K562 (cell line): ENCODE results near the gene IVL. TPM values are rescaled to one million over a fixed set of nuclear protein-coding genes. Genes with fewer than 3 reads are reported as not detected.

Experiments
- ATAC-seq: fragments of 200-7000 bp; cut with Tn5 transposase; 3 replicates; pipeline ENCODE4 v1.9.1; 2020; ENCODE audit warnings: moderate library complexity
- BruUV-seq: library from RNA; stranded (reverse); fragments of 400-500 nt; replicated peaks from 2 replicates; lab custom pipeline; 2021; lab: Mats Ljungman, UMichigan
- CTCF ChIA-PET: fragments of 300-600 bp; formaldehyde crosslinking; extraction: SDS; loops from one replicate; lab custom pipeline; 2021; ENCODE audit warnings: low intra/inter-chr PET ratio; lab: Yijun Ruan, JAX
- POLR2A ChIA-PET: fragments of 300-600, 350-650 bp; sonication (Branson Sonifier 250); formaldehyde crosslinking; extraction: SDS; loops from one replicate; lab custom pipeline; 2021; ENCODE audit warnings: antibody characterized with exemption, inconsistent platforms; lab: Yijun Ruan, JAX
- DNase-seq, 4 experiments: peaks; one replicate each; pipeline versions ENCODE4 v3.0.0 to v3.0.0-alpha.2; 2011 to 2018; ENCODE audit warnings: low spot score in 3 of 4, mixed read lengths in 3 of 4; ENCODE audit errors: extremely low read depth in 1 of 4
- FAIRE-seq: peaks from 2 replicates; lab custom pipeline; 2011; peaks lifted over from hg19 to GRCh38; lab: Jason Lieb, UNC
- H2AFZ ChIP-seq: 2 replicates; pipeline ENCODE4 v1.6.0; 2011; ENCODE audit warnings: low read depth, low read length, control low read depth, inconsistent platforms
- H3K27ac ChIP-seq: fragments of 200-600 bp; 3 replicates; pipeline ENCODE4 v1.8.0; 2011; ENCODE audit warnings: low read depth, mild to moderate bottlenecking, control low read depth, inconsistent platforms, low read length, moderate library complexity, mixed read lengths; ENCODE audit errors: extremely low read depth
- H3K27me3 ChIP-seq, 2 experiments: fragments of 300-600 bp in 1 of 2; 2 replicates in 1 of 2; 3 replicates in 1 of 2; pipeline versions ENCODE4 v1.6.0 to v1.8.0; 2011; ENCODE audit warnings: inconsistent platforms in 2 of 2, low read length in 2 of 2, mild to moderate bottlenecking in 1 of 2, mixed read lengths in 1 of 2, moderate library complexity in 1 of 2; ENCODE audit not compliant: control insufficient read depth in 2 of 2, insufficient read depth in 2 of 2
- H3K36me3 ChIP-seq: fragments of 300-600 bp; 3 replicates; pipeline ENCODE4 v1.8.0; 2011; ENCODE audit warnings: mild to moderate bottlenecking, low read length, inconsistent platforms; ENCODE audit not compliant: control insufficient read depth, insufficient read depth
- H3K4me1 ChIP-seq, 2 experiments: fragments of 200-600 bp in 1 of 2; replicated peaks in 1 of 2; 2 replicates in 1 of 2; 3 replicates in 1 of 2; pipeline versions ENCODE4 v1.5.1 to v1.8.0; 2011; ENCODE audit warnings: inconsistent platforms in 2 of 2, low read length in 2 of 2, mild to moderate bottlenecking in 1 of 2, mixed read lengths in 1 of 2, moderate library complexity in 1 of 2; ENCODE audit not compliant: control insufficient read depth in 2 of 2, insufficient read depth in 2 of 2
- H3K4me2 ChIP-seq: 2 replicates; pipeline ENCODE4 v1.6.1; 2011; ENCODE audit warnings: low read length, control low read depth, inconsistent platforms, mixed read lengths; ENCODE audit not compliant: insufficient read depth
- H3K4me3 ChIP-seq: fragments of 200-600 bp; sonication (generic), shearing (Covaris generic); 2 replicates; pipeline ENCODE4 v1.5.1; 2016; ENCODE audit warnings: control low read depth, inconsistent platforms
- H3K79me2 ChIP-seq: fragments of 200-600 bp; 3 replicates; pipeline ENCODE4 v1.8.0; 2011; ENCODE audit warnings: low read length, inconsistent platforms; ENCODE audit not compliant: control insufficient read depth, insufficient read depth
- H3K9ac ChIP-seq, 2 experiments: 2 replicates each; pipeline versions ENCODE4 v1.6.0 to v1.6.1; 2011; ENCODE audit warnings: low read depth in 2 of 2, low read length in 2 of 2, control low read depth in 1 of 2, inconsistent platforms in 1 of 2, mild to moderate bottlenecking in 1 of 2, mixed read lengths in 1 of 2; ENCODE audit not compliant: insufficient read depth in 1 of 2
- H3K9me1 ChIP-seq: one replicate; pipeline ENCODE4 v1.6.0; 2011; ENCODE audit warnings: inconsistent platforms, mild to moderate bottlenecking, low read length, moderate library complexity; ENCODE audit not compliant: control insufficient read depth, insufficient read depth
- H3K9me3 ChIP-seq: replicated peaks from 2 replicates; pipeline ENCODE4 v1.5.1; 2011; ENCODE audit warnings: low read depth, low read length, inconsistent platforms; ENCODE audit not compliant: control insufficient read depth, insufficient read depth
- H4K20me1 ChIP-seq: replicated peaks from 2 replicates; pipeline ENCODE4 v1.6.1; 2011; ENCODE audit warnings: low read length, inconsistent platforms, mixed read lengths; ENCODE audit not compliant: control insufficient read depth, insufficient read depth
- BCL6 ChIP-seq: fragments of 250-450 bp; sonication (Bioruptor Pico); IDR thresholded peaks from 2 replicates; pipeline ENCODE4 v1.4.0; 2020
- CTCF ChIP-seq, 3 experiments: IDR thresholded peaks in 2 of 3; conservative IDR thresholded peaks in 1 of 3; 2 replicates each; pipeline ENCODE4 v1.5.1; 2011 to 2012; ENCODE audit warnings: low read length in 3 of 3, mild to moderate bottlenecking in 3 of 3, control low read depth in 2 of 3, improper control_type of control experiment in 1 of 3, inconsistent platforms in 1 of 3, low read depth in 1 of 3, mixed read lengths in 1 of 3, moderate library complexity in 1 of 3; ENCODE audit not compliant: insufficient read depth in 2 of 3
- RAD21 ChIP-seq, 2 experiments: fragments of 250-450 bp in 1 of 2; fragments of 450-650 bp in 1 of 2; sonication (Bioruptor Pico) in 1 of 2; formaldehyde crosslinking in 1 of 2; IDR thresholded peaks in 1 of 2; conservative IDR thresholded peaks in 1 of 2; 2 replicates each; pipeline versions ENCODE4 v1.4.0 to v1.8.0; 2020 to 2022; ENCODE audit warnings: mild to moderate bottlenecking in 2 of 2, moderate library complexity in 1 of 2
- TCF15 ChIP-seq: fragments of 250-450 bp; sonication (Bioruptor Pico); IDR thresholded peaks from 2 replicates; pipeline ENCODE4 v1.8.0; 2022; ENCODE audit warnings: moderate library complexity, mild to moderate bottlenecking, inconsistent platforms
- ZBTB1 ChIP-seq: sonication (generic); formaldehyde crosslinking; IDR thresholded peaks from 2 replicates; pipeline ENCODE4 v1.8.1; 2023; ENCODE audit warnings: missing genetic modification reagents, low read depth, mild to moderate bottlenecking, borderline replicate concordance
- ZNF830 ChIP-seq: fragments of 250-450 bp; sonication (Bioruptor Pico); IDR thresholded peaks from 2 replicates; pipeline ENCODE4 v1.5.0; 2021; ENCODE audit warnings: mild to moderate bottlenecking
- in situ Hi-C: fragments of 300-500 bp; cut with MboI; formaldehyde crosslinking; loops from 4 replicates; pipeline ENCODE4 v1.15.0; 2018; ENCODE audit warnings: inconsistent platforms, mixed read lengths
- intact Hi-C: fragments of 100-400 bp; cut with micrococcal nuclease; formaldehyde crosslinking; loops from 2 replicates; pipeline ENCODE4 v1.14.2; 2022
- polyA plus RNA-seq, 8 experiments: library from polyadenylated mRNA; depleted of rRNA in 4 of 8; stranded (reverse) in 5 of 8; unstranded in 3 of 8; fragments of >200 nt; fragmentation: Nextera tagmentation in 2 of 8; fragmentation: Illumina TruSeq in 1 of 8; extraction: Ambion mirVana in 2 of 8; extraction: Trizol in 1 of 8; gene quantifications; 2 replicates each; pipeline versions ENCODE4 v1.2.1 to v1.2.3, GENCODE V29; 2011 to 2014; ENCODE audit warnings: inconsistent platforms in 1 of 8, missing spikeins in 1 of 8
- total RNA-seq, 7 experiments: library from RNA; depleted of rRNA in 6 of 7; stranded (reverse); fragments of >200 nt in 6 of 7; fragmentation: Illumina TruSeq in 2 of 7; extraction: Trizol in 2 of 7; gene quantifications; 2 replicates each; pipeline versions ENCODE4 v1.2.1 to v1.2.3, GENCODE V29; 2011 to 2021; ENCODE audit warnings: low replicate concordance in 1 of 7

The IVL gene
- total and polyA plus RNA-seq, 9 of the 15 experiments (the other 6 are each of a cell fraction or from before 2014, with no cell fraction given): not detected

GRCh38 chr1:152917794-152918193, 9.4 kb downstream of the IVL start (continued):
- TF ChIP-seq CTCF (IDR thresholded peaks at IDR 0.05 in 2 of 3, conservative IDR thresholded peaks at IDR 0.05 in 1 of 3; ENCODE audit: insufficient read depth in 2 of 3, low read depth in 1 of 3, low read length in 3 of 3) (peak; percentile 44 to 64 (median 62)), BCL6 (CRISPR knock-in tag) (no peak), RAD21 (CRISPR knock-in tag; conservative IDR thresholded peaks at IDR 0.05 in 1 of 2, IDR thresholded peaks at IDR 0.05 in 1 of 2) (peak; percentile 63 to 73)

GRCh38 chr1:152919071-152919470, 10.7 kb downstream of the IVL start:
- no peak overlapping the region for H3K4me3 ChIP-seq
- H3K4me2 ChIP-seq: no peak overlapping the region
- H4K20me1 ChIP-seq: no peaks in the 10 kb centered on the region; the same call in 1 of the 2 replicates
- peaks cover 1 to 2% of the 10 kb centered on the region in 2 experiments; a peak in 2 of 5 replicates for H3K27me3 ChIP-seq
- ChIA-PET POLR2A (no interaction called here), CTCF (interaction anchor here (0.7 kb wide), 1 partner anchor 201 kb away, joined by 3 read pairs; no protein-coding TSS in a partner anchor)
- H3K79me2 ChIP-seq: no peaks in the 10 kb centered on the region
- intact Hi-C loops (loop anchor here (5.0 kb wide), 1 partner anchor 42 kb away; the partner anchor contains the start of gene SMCP), in situ Hi-C loops (no loop called here)
- TF ChIP-seq ZNF830 (CRISPR knock-in tag) (no peak), TCF15 (CRISPR knock-in tag) (no peak), ZBTB1 (CRISPR knock-in tag) (no peak)
- H3K9me3 ChIP-seq: no peaks in the 10 kb centered on the region
- H3K9ac ChIP-seq: no peak overlapping the region
- no peaks in the 10 kb centered on the region for H3K36me3 ChIP-seq
- H3K9me1 ChIP-seq: no peaks in the 10 kb centered on the region
- no peak overlapping the region for H3K27ac ChIP-seq
- DNase-seq (no peak), FAIRE-seq (no peak), ATAC-seq (no peak)
- H3K4me1 ChIP-seq: no peaks in the 10 kb centered on the region
- BruUV-seq: no TSS peak
- H2AFZ ChIP-seq: no peak overlapping the region
